ENCODE measurements around the gene RNGTT. TPM values are rescaled to one million over a fixed set of nuclear protein-coding genes. Genes with fewer than 3 reads are reported as not detected.

RNGTT gene
- total RNA-seq, 6 experiments from 2014 or later = 16.0 to 17.4 (median 16.8) TPM

DNA sequence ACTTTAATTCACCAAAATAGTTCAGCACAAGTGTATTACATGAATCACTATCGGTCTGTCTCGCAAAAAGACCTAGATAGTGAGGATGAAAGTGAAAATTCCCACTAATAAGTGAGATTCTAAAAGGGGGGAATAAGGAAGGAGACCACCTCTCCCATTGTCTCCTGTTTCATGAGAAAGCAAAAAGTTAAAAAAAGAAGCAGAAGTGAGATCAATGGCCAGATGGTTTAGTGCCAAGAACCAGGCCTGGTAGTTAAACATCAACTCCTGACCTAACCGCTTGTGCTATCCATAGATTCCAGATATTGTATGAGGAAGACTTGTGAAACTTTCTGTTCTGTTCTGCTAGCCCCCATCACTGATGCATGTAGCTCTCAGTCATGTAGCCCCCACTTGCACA lies 293.0 kb downstream of the RNGTT start:
- Mint-ChIP-seq H3K4me3 (no peak overlapping the region), H3K27me3 (ENCODE audit: insufficient read depth) (0 out of 2 replicates have a peak, but pooled peaks cover 3% of the 10 kb centered on the region), H3K9me3 (peaks cover 25% of the 10 kb centered on the region), H3K27ac (no peak overlapping the region), H3K4me1 (ENCODE audit: low read depth) (no peaks in the 10 kb centered on the region), H3K36me3 (ENCODE audit: low read depth) (peaks cover 34% of the 10 kb centered on the region)
- TF ChIP-seq, protein P1, sequence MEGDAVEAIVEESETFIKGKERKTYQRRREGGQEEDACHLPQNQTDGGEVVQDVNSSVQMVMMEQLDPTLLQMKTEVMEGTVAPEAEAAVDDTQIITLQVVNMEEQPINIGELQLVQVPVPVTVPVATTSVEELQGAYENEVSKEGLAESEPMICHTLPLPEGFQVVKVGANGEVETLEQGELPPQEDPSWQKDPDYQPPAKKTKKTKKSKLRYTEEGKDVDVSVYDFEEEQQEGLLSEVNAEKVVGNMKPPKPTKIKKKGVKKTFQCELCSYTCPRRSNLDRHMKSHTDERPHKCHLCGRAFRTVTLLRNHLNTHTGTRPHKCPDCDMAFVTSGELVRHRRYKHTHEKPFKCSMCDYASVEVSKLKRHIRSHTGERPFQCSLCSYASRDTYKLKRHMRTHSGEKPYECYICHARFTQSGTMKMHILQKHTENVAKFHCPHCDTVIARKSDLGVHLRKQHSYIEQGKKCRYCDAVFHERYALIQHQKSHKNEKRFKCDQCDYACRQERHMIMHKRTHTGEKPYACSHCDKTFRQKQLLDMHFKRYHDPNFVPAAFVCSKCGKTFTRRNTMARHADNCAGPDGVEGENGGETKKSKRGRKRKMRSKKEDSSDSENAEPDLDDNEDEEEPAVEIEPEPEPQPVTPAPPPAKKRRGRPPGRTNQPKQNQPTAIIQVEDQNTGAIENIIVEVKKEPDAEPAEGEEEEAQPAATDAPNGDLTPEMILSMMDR (IDR thresholded peaks at IDR 0.05) = no peak
- DNase-seq = no peak

DNA sequence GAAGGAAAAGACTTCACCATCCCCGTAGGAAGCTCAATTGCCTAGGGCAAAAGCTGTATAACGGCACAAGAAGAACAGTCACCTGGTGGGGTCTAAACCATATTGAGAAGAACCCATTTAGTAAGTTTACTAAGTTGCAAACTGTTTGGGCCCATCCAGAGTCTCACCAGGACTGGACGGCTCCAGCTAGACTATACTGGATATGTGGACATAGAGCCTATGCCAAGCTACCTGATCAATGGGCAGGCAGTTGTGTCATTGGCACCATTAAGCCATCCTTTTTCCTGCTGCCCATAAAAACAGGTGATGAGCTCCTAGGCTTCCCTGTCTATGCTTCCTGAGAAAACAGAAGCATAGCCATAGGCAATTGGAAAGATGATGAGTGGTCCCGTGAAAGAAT lies 293.9 kb downstream of the RNGTT start:
- Mint-ChIP-seq H3K4me1 (ENCODE audit: low read depth) (no peaks in the 10 kb centered on the region), H3K36me3 (ENCODE audit: low read depth) (peaks cover 34% of the 10 kb centered on the region), H3K27me3 (ENCODE audit: insufficient read depth) (0 out of 2 replicates have a peak, but pooled peaks cover 3% of the 10 kb centered on the region), H3K9me3 (peaks cover 25% of the 10 kb centered on the region), H3K4me3 (no peak overlapping the region), H3K27ac (no peak overlapping the region)
- no peak for DNase-seq
- TF ChIP-seq, protein P1 (IDR thresholded peaks at IDR 0.05) = no peak

DNA sequence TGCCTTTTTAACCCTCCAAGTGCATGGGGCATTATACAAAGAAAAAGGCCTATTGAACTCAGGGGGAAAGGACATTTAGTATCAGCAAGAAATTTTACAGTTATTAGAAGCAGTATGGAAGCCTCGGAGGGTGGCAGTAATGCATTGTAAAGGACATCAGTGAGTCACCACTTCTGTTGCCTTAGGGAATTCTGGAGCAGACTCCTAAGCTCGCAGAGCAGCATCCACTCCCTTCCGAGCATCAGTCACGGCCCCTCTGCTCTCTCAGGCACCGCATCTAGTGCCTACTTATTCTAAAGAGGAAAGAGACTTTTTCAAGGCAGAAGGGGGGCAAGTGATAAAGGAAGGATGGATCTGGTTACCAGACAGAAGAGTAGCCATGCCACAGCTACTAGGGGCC lies 296.5 kb downstream of the RNGTT start:
- Mint-ChIP-seq H3K9me3 (peaks cover 24% of the 10 kb centered on the region), H3K4me3 (no peak overlapping the region), H3K27ac (no peak overlapping the region)

DNA sequence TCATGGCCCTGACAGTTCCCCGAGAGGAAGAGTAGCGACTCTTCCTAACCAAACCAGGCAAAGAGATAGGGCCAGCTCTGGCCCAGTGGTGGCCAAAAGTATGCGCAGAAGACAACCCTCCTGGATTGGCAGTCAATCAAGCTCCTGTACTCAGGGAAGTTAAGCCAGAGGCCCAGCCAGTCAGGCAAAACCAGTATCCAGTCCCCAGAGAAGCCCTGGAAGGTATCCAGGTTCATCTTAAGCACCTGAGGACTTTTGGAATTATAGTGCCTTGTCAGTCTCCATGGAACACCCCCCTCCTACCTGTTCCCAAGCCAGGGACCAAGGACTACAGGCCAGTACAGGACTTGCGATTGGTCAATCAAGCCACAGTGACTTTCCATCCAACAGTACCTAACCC lies 298.3 kb downstream of the RNGTT start:
- Mint-ChIP-seq H3K27ac (no peak overlapping the region), H3K4me3 (no peak overlapping the region), H3K36me3 (ENCODE audit: low read depth) (peaks cover 27% of the 10 kb centered on the region), H3K4me1 (ENCODE audit: low read depth) (no peaks in the 10 kb centered on the region), H3K9me3 (peaks cover 7% of the 10 kb centered on the region), H3K27me3 (ENCODE audit: insufficient read depth) (0 out of 2 replicates have a peak, but pooled peaks cover 3% of the 10 kb centered on the region)
- TF ChIP-seq, protein P1 (IDR thresholded peaks at IDR 0.05) = no peak
- no peak for DNase-seq

More for the DNA sequence above, 296.5 kb downstream of the RNGTT start:
- DNase-seq = no peak
- no peaks in the 10 kb centered on the region for H3K4me1 Mint-ChIP-seq (ENCODE audit: low read depth)
- TF ChIP-seq, protein P1 (IDR thresholded peaks at IDR 0.05) = no peak
- H3K36me3 Mint-ChIP-seq (ENCODE audit: low read depth) = peaks cover 38% of the 10 kb centered on the region
- 0 out of 2 replicates have a peak, but pooled peaks cover 3% of the 10 kb centered on the region for H3K27me3 Mint-ChIP-seq (ENCODE audit: insufficient read depth)

DNA sequence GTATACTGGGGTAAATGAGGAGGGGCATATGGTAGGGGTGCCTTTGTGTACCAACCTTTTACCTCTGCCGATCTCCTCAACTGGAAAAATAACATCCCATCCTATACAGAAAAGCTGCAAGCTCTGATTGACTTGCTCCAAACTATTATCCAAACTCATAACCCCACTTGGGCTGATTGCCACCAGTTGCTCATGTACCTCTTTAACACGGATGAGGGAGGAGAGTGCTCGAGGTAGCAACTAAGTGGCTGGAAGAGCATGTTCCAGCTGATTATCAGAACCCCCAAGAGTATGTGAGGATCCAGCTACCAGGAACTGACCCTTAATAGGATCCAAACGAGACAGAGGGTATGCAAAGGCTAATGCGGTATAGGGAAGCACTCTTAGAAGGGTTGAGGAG lies 299.6 kb downstream of the RNGTT start:
- Mint-ChIP-seq H3K36me3 (ENCODE audit: low read depth) (peaks cover 20% of the 10 kb centered on the region), H3K27me3 (ENCODE audit: insufficient read depth) (0 out of 2 replicates have a peak, but pooled peaks cover 3% of the 10 kb centered on the region), H3K27ac (no peak overlapping the region), H3K4me3 (no peak overlapping the region), H3K9me3 (no peaks in the 10 kb centered on the region), H3K4me1 (ENCODE audit: low read depth) (no peaks in the 10 kb centered on the region)
- DNase-seq = no peak
- TF ChIP-seq, protein P1 (IDR thresholded peaks at IDR 0.05) = no peak

Data from HFFc6 (cell line).